ENCODE data around the gene SUSD5. TPM values are rescaled to one million over a fixed set of nuclear protein-coding genes. Genes with fewer than 3 reads are reported as not detected.

Gene SUSD5
- total RNA-seq, 1 donor from 2014 or later: 2.0 TPM

DNA sequence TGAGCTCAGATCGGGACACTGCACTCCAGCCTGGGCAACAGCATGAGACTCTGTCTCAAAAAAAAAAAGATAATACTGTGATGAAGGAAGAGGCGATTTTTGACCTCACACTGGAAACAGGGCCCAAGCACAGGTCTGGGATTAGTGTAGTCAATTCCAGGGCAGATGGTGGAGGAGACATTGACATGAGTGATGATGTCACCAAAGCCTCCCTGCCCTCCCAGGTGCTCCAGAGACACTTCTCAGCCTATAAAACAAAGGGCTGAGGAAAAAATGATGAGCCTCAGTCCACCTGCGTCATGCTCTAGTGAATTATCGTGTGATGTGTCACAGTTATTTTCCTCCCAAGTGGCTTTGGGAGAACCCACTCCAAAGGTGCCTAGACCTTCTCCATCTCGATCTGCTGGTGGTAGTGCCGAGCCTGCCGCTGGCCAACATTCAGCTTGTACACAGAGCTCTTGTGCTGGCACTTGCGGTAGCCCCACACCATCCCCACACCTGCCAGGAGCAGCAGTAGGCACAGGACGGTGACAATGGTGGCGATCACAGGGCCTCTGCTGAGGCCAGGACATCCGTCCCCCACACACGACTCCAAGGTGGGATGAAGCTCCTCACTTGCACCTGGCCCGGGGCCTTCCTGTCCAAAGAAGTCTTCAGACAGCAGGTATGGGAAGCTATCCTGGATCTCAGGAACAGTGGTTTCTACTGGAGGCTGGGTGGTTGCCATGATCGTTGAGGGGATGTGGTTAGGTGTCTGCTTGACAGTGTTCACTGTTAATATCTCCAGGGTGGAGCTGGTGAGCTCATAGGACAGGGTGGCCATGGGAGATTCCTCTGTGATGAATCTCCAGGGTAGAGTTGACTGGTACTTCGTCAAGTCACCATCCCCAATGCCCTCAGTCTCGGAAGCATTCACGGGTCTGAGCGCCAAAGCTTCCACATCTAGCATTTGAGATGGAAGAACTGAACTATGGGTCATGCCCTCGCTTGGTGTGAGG lies 65.9 kb downstream of the SUSD5 start:
- no peaks in the 10 kb centered on the region for H3K4me1 Mint-ChIP-seq (ENCODE audit: low read depth, unreplicated experiment)
- peaks cover 10% of the 10 kb centered on the region for H3K36me3 Mint-ChIP-seq (ENCODE audit: unreplicated experiment)
- H3K4me3 Mint-ChIP-seq (ENCODE audit: unreplicated experiment): no peak overlapping the region
- no peak for DNase-seq
- peaks cover 2% of the 10 kb centered on the region for H3K9me3 Mint-ChIP-seq (ENCODE audit: unreplicated experiment)
- no peak overlapping the region for H3K27ac Mint-ChIP-seq (ENCODE audit: unreplicated experiment)
- no peak for TF ChIP-seq CTCF (IDR thresholded peaks at IDR 0.05; ENCODE audit: partially characterized antibody, unreplicated experiment)
- H3K27me3 Mint-ChIP-seq (ENCODE audit: unreplicated experiment): peaks cover 7% of the 10 kb centered on the region

- H3K27me3 Mint-ChIP-seq (ENCODE audit: unreplicated experiment): peaks cover 9% of the 10 kb centered on the region
- H3K4me1 Mint-ChIP-seq (ENCODE audit: low read depth, unreplicated experiment): no peaks in the 10 kb centered on the region
- no peak for TF ChIP-seq CTCF (IDR thresholded peaks at IDR 0.05; ENCODE audit: partially characterized antibody, unreplicated experiment)
- peaks cover 2% of the 10 kb centered on the region for H3K9me3 Mint-ChIP-seq (ENCODE audit: unreplicated experiment)
- no peak for DNase-seq
- no peak overlapping the region for H3K4me3 Mint-ChIP-seq (ENCODE audit: unreplicated experiment)
- no peak overlapping the region for H3K27ac Mint-ChIP-seq (ENCODE audit: unreplicated experiment)
- peaks cover 10% of the 10 kb centered on the region for H3K36me3 Mint-ChIP-seq (ENCODE audit: unreplicated experiment)
Measured at GRCh38 chr3:33149342-33149741, 69.3 kb downstream of the SUSD5 start.

DNA sequence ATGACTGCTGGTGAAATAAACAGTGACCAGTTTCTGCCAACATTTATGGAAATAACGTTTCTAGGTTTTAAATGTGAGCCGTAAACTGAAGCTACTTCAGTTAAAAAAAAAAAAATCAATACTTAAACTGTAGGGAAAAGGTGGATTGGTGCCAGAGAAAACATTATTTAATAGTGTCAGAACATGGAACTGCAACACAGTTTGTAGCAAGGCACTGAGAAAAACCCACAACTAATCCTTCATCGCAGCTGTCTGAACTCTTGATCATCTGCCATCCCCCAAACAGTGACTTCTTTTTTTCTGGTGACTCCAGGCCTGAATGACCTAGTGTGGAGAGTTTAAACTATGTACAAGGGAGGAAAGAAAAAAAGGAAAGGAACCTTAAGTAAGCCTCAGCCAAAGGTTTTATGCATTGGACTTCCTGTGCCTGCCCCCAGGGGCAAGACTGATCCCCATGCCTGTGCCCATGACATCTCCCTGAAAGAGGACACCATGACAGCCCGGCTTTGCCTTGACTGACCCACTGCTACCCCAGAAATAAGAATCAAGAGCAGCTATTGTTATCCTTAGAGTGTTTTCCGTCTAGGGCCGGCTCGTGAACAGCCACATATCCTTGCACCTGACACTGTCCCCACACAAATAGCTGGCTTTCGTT lies 71.7 kb downstream of the SUSD5 start:
- no peak overlapping the region for H3K4me3 Mint-ChIP-seq (ENCODE audit: unreplicated experiment)
- H3K9me3 Mint-ChIP-seq (ENCODE audit: unreplicated experiment): peaks cover 4% of the 10 kb centered on the region
- no peaks in the 10 kb centered on the region for H3K4me1 Mint-ChIP-seq (ENCODE audit: low read depth, unreplicated experiment)
- H3K36me3 Mint-ChIP-seq (ENCODE audit: unreplicated experiment): peaks cover 5% of the 10 kb centered on the region
- no peak for TF ChIP-seq CTCF (IDR thresholded peaks at IDR 0.05; ENCODE audit: partially characterized antibody, unreplicated experiment)
- no peak for DNase-seq
- peaks cover 2% of the 10 kb centered on the region for H3K27me3 Mint-ChIP-seq (ENCODE audit: unreplicated experiment)
- no peak overlapping the region for H3K27ac Mint-ChIP-seq (ENCODE audit: unreplicated experiment)

DNA sequence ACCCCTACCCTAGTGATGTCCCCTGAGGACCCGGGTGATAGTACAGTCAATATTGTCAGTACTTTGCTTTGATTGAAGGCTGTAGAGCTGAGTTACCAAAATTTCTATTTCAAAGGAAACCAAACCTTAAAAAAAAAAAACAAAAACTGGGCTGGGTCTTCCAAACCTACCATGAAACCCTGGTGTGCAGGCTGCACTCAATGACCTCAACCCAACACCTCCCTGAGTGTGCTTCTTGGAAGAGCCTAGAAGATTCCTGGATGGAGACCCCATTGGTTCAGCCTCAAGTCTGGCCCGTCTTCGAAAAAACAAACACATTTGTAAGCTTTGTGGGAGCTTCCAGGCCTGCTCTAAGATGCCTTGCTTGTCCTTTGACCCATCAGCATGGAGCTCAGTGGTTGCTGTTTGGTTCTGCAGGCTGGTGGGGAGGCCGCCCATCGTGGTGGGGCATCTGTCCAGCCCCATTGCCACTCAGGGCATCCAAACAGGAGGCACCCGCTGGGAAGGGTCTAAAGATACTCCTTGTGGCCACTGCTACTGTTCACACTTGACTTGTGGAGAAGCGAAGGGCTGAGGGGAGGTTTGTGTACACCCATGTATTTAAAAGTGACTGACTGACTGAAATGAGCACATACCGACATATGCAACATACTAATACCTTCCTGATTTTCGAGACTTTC lies 72.6 kb downstream of the SUSD5 start:
- TF ChIP-seq CTCF (IDR thresholded peaks at IDR 0.05; ENCODE audit: partially characterized antibody, unreplicated experiment): no peak
- DNase-seq: no peak
- Mint-ChIP-seq H3K27me3 (ENCODE audit: unreplicated experiment) (peaks cover 2% of the 10 kb centered on the region), H3K4me3 (ENCODE audit: unreplicated experiment) (no peak overlapping the region), H3K36me3 (ENCODE audit: unreplicated experiment) (peaks cover 5% of the 10 kb centered on the region), H3K4me1 (ENCODE audit: low read depth, unreplicated experiment) (peaks cover 3% of the 10 kb centered on the region), H3K9me3 (ENCODE audit: unreplicated experiment) (peaks cover 4% of the 10 kb centered on the region), H3K27ac (ENCODE audit: unreplicated experiment) (no peak overlapping the region)

Data from glutamatergic neuron (in vitro differentiated cells).